GM12865 (cell line): ENCODE data around the gene GRID1.

ENCODE experiments used
- DNase-seq: peaks from one replicate; pipeline ENCODE4 v3.0.0; 2010; ENCODE audit warnings: low read depth
- H3K4me3 ChIP-seq: 2 replicates; pipeline ENCODE4 v1.5.1; 2011; ENCODE audit warnings: mild to moderate bottlenecking, low read depth, low read length, control low read depth
- TF ChIP-seq, protein P1 (sequence below): IDR thresholded peaks from 2 replicates; pipeline ENCODE4 v1.5.1; 2011; ENCODE audit warnings: low read length, control low read depth, low read depth, inconsistent platforms; ENCODE audit not compliant: insufficient read depth; ENCODE audit errors: missing control alignments

GRID1 gene

DNA sequence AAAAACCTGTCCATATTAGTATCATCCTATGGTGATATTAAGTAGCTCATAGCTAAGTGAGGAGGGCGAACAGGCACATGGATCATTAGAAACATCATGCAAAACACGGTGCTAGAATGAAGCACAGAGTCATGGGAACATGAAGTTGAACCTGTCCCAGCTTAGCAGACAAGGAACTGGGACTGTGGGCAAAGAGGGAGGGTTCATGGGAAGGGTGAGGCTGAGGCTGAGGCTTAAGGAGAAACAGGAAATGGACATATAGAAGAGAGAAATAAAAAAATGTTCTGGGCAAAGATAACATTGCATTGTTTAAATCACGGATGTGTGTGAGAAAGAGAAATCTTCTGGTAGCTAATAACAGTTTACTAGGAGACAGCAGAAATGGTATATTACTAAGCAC lies 708.1 kb downstream of the GRID1 start:
- no peak overlapping the region for H3K4me3 ChIP-seq
- TF ChIP-seq, protein P1, sequence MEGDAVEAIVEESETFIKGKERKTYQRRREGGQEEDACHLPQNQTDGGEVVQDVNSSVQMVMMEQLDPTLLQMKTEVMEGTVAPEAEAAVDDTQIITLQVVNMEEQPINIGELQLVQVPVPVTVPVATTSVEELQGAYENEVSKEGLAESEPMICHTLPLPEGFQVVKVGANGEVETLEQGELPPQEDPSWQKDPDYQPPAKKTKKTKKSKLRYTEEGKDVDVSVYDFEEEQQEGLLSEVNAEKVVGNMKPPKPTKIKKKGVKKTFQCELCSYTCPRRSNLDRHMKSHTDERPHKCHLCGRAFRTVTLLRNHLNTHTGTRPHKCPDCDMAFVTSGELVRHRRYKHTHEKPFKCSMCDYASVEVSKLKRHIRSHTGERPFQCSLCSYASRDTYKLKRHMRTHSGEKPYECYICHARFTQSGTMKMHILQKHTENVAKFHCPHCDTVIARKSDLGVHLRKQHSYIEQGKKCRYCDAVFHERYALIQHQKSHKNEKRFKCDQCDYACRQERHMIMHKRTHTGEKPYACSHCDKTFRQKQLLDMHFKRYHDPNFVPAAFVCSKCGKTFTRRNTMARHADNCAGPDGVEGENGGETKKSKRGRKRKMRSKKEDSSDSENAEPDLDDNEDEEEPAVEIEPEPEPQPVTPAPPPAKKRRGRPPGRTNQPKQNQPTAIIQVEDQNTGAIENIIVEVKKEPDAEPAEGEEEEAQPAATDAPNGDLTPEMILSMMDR: no peak
- DNase-seq: no peak

DNA sequence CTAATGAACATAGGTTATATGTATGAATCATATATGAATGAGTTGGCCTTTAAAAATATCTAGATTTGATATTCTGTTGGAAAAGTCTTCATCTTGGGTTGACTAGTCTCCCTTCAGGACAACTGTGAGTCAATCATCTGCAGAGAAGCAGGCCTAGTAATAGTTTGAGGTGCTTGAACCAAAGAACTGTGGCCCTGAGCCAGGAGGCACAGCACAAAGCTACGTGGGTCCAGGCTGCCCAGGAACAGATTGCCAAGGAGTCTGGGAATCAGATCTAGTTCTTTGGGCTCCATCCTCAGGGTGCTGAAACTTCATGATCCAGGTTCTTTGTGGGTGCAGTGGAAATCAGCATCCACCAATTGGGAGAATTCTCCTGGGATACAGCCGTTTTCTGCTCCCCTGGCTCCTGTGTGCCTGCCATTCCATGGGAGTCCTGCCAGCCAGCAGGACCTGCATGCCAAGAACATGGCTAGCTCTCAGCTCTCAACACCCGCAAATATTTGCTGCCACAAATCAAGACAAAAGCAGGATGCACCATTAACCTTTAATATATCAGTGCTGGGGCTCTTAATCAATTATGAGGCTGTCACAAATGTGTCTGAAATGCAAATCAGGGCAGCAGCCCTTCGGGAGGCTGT lies 709.0 kb downstream of the GRID1 start:
- no peak overlapping the region for H3K4me3 ChIP-seq
- no peak for DNase-seq
- TF ChIP-seq, protein P1: no peak

DNA sequence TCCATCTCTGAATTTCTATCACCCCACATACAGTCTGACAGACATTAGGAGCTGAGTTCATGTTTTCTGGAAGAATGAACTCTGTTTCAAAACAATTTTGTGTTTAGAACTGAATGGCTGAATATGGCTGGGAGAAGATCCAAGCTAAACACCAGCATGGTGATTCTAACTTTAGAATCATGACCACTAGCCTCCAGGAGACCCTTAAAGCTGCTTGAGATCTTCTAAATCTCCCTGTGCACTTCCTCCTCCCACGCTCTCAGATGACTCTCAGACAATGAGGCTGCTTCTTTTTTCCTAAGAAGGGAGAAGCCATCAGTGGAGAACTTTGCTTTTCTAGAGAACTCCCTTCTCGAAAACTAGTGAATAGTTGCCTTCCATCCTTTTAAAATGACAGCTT lies 711.2 kb downstream of the GRID1 start:
- DNase-seq: no peak
- H3K4me3 ChIP-seq: no peak overlapping the region
- TF ChIP-seq, protein P1: no peak

DNA sequence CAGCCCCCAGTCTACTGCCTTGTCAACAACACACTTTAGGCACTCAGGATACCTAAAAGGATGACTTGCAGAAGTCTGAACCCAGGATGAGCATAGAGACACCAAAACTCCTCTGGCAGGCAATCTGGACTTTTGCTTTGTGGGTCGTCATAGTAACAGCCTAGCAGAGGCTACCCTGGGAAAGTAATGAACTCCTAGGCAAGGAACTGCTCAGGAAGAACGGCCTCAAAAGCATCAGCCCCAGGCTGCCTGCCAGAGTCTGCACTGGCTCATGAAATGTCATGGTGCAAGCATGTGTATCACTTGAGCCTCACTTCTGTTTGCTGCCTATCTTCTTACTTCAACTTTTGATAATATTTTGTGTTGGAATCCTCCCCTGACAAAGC lies 715.1 kb downstream of the GRID1 start:
- DNase-seq: no peak
- H3K4me3 ChIP-seq: no peak overlapping the region
- TF ChIP-seq, protein P1: no peak

DNA sequence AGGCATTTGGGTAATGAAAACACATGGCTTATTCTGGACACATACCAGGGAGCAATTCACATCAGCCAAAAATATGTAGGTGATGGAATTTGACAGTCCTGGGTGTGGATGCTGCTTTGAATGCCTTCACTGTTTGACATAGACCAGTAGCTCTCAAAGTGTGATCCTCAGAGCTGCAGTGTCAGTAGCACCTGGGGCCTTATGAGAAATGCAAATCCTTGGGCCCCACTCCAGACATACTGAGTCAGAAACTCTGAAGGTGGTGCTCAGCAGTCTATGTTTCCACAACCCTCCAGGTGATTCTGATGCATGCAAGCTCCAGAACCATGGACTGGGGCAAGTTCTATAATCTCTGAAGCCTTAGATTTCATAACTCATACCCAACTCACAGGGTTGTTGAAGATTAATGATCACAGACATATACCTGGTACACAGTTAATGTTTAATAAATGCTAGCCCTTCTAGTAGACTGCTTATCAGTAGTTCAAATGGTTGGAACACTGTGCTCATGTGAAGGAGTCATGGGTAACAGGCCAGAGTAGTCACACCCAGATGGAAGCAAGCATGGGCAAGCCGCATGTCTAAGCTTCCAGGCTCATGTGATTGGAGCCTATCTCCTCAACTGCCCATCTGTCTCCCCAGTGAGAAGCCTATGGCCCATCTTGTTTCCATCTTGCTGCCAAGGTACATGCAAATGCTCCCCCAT lies 715.7 kb downstream of the GRID1 start:
- H3K4me3 ChIP-seq: no peak overlapping the region
- DNase-seq: no peak
- TF ChIP-seq, protein P1: no peak

DNA sequence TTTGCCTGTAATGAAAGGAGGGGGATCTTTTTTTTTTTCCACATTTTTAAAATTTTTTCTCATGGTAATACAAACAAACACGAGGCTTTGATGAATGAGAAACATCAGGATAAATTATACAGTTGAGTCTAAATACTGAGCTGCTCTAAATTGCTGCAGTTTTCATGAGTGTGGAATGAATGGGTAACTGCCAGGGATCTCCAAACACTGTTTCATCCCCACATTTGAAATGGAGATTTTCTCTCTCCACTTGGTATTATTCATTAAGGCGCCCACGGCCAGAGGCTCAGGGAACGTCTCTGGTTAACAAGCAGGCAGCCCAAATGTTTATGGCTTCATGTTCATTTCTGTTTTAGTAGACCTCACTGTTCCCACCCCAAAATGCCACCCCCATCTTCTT lies 717.1 kb downstream of the GRID1 start:
- no peak overlapping the region for H3K4me3 ChIP-seq
- no peak for DNase-seq
- TF ChIP-seq, protein P1: no peak

DNA sequence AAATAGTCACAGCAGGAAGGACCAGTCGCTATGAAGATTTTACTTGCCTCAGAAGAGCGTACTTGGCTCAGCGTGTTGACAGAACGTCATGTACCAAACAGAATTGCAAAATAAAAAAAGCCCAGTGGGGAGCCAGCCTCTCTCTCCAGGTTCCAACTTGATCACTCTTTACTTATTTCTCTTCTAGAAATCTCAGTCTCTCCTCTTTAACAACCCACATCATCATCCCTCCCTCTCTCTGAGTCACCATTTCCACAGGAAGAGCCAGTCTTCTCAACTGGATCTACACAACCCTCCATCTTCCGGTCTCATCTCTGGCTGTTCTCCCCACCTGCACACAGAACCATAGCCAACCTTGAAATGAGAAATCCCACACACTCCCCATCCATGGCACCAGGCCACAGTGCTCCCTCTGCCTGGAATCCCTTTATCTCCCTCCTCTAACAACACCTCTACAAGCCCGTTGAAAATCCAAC lies 718.3 kb downstream of the GRID1 start:
- no peak overlapping the region for H3K4me3 ChIP-seq
- TF ChIP-seq, protein P1: no peak
- no peak for DNase-seq
